HG03342 (cell line): Measurements from ENCODE around the gene PHRF1.
"Not testable (repeated sequence)": the region's sequence is repeated elsewhere in the genome, so short reads cannot be mapped to it uniquely, and the experiment has no call there.

Experiments used
- ATAC-seq: cut with Tn5 transposase; IDR thresholded peaks from one replicate; pipeline ENCODE4 v1.9.1; 2021; ENCODE audit warnings: mild to moderate bottlenecking, moderate library complexity; ENCODE audit not compliant: unreplicated experiment

The PHRF1 gene

GRCh38 chr11:650482-650881, 74.2 kb downstream of the PHRF1 start:
- no peak for ATAC-seq

GRCh38 chr11:653136-653535, 76.9 kb downstream of the PHRF1 start:
- not testable (repeated sequence) for ATAC-seq

GRCh38 chr11:653837-654236, 77.6 kb downstream of the PHRF1 start:
- ATAC-seq: no peak

- ATAC-seq: not testable (repeated sequence)
Measured at GRCh38 chr11:654444-654843, 78.2 kb downstream of the PHRF1 start.

- ATAC-seq: no peak
Measured at GRCh38 chr11:655036-655726, 78.9 kb downstream of the PHRF1 start.

GRCh38 chr11:656426-656825, 80.2 kb downstream of the PHRF1 start:
- no peak for ATAC-seq

GRCh38 chr11:656866-657265, 80.6 kb downstream of the PHRF1 start:
- ATAC-seq: no peak

GRCh38 chr11:657691-658126, 81.4 kb downstream of the PHRF1 start:
- no peak for ATAC-seq

GRCh38 chr11:659532-660085, 83.3 kb downstream of the PHRF1 start:
- no peak for ATAC-seq

- ATAC-seq: no peak
Measured at GRCh38 chr11:660281-660680, 84.0 kb downstream of the PHRF1 start.

- no peak for ATAC-seq
Measured at GRCh38 chr11:660681-661444, 84.6 kb downstream of the PHRF1 start.
